BJ (cell line): ENCODE data around the gene TSKU. TPM values are rescaled to one million over a fixed set of nuclear protein-coding genes. Genes with fewer than 3 reads are reported as not detected.

Experiments
- CTCF ChIA-PET: fragments of 350-600 bp; formaldehyde crosslinking; extraction: SDS; loops from one replicate; lab custom pipeline; 2021; ENCODE audit warnings: antibody characterized with exemption, inconsistent platforms; lab: Yijun Ruan, JAX
- POLR2A ChIA-PET: fragments of 300-600 bp; sonication (Branson Sonifier 250); formaldehyde crosslinking; extraction: SDS; loops from one replicate; lab custom pipeline; 2021; ENCODE audit warnings: antibody characterized with exemption; lab: Charles Lee
- DNase-seq: peaks from one replicate; pipeline ENCODE4 v3.0.0-alpha.2; 2011; ENCODE audit warnings: low read depth
- H3K27me3 ChIP-seq: 2 replicates; pipeline ENCODE4 v1.6.0; 2011; ENCODE audit warnings: low read length; ENCODE audit not compliant: control insufficient read depth, insufficient read depth
- H3K36me3 ChIP-seq: 2 replicates; pipeline ENCODE4 v1.5.1; 2011; ENCODE audit warnings: low read length; ENCODE audit not compliant: control insufficient read depth, insufficient read depth
- H3K4me3 ChIP-seq: 2 replicates; pipeline ENCODE4 v1.5.1; 2011; ENCODE audit warnings: low read depth, mild to moderate bottlenecking, control low read depth, low read length
- polyA plus RNA-seq: library from polyadenylated mRNA; depleted of rRNA; stranded (reverse); fragments of >200 nt; gene quantifications from 2 replicates; pipeline ENCODE4 v1.2.3, GENCODE V29; 2011
- TF ChIP-seq, protein P1 (sequence below): IDR thresholded peaks from 2 replicates; pipeline ENCODE4 v1.5.1; 2011; ENCODE audit warnings: low read depth, mild to moderate bottlenecking, control low read depth, inconsistent platforms, low read length, moderate library complexity; ENCODE audit not compliant: insufficient read depth

TSKU gene
- polyA plus RNA-seq, 1 experiment, result 27.3 TPM

DNA sequence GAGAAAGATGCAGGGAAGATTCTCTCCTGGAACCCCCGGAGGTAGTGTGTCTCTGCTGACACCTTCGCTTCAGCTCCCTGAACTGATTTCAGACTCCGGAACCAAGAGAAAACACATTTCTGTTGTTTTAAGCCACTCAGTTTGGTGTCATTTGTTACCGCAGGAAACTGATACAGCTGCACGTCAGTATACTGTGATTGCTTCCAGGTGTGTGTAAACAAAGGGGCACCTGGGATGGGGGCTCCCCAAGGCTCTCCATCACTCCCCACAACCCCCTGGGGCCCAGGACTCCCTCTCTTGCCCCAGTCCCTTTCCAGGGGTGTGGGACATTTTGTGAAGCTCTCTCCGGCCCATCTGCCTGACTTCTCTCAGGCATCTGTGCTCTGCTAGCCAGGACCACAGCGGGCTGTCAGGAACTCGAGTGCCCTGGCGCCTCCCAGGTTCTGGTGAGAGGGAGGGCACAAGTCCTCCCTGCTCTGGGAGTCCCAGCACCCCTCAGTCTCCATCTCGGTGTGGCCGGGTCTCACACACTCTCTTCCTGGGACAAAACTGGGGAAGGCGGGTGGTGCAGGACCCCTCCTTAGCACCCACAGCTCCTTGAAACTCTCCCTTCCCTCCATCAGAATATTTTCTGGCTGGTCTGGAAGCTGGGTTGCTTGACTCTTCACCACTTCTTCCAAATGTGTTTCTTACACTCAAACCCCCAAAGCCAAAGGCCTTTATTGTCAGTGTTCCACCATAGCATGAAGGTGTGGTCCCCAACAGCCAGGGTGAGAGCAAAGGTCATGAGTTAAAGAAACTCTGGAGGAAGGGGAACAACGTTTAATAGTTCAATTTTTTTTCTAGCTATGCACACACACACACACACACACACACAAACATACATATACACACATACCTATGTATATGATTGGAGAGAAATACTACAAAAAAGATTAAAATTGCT lies 35.0 kb upstream of the TSKU start:
- H3K36me3 ChIP-seq, result no peaks in the 10 kb centered on the region
- H3K4me3 ChIP-seq, result no peak overlapping the region
- ChIA-PET POLR2A (no interaction called here), CTCF (interaction anchor here (1.3 to 3.3 kb wide), 3 partner anchors 50 to 172 kb away, joined by 3 to 12 read pairs (median 8); no protein-coding TSS in a partner anchor)
- no peak for DNase-seq
- TF ChIP-seq, protein P1, sequence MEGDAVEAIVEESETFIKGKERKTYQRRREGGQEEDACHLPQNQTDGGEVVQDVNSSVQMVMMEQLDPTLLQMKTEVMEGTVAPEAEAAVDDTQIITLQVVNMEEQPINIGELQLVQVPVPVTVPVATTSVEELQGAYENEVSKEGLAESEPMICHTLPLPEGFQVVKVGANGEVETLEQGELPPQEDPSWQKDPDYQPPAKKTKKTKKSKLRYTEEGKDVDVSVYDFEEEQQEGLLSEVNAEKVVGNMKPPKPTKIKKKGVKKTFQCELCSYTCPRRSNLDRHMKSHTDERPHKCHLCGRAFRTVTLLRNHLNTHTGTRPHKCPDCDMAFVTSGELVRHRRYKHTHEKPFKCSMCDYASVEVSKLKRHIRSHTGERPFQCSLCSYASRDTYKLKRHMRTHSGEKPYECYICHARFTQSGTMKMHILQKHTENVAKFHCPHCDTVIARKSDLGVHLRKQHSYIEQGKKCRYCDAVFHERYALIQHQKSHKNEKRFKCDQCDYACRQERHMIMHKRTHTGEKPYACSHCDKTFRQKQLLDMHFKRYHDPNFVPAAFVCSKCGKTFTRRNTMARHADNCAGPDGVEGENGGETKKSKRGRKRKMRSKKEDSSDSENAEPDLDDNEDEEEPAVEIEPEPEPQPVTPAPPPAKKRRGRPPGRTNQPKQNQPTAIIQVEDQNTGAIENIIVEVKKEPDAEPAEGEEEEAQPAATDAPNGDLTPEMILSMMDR, result no peak
- H3K27me3 ChIP-seq, result no peaks in the 10 kb centered on the region; the same call in 1 of the 2 replicates

GRCh38 chr11:76748948-76749347 lies 34.2 kb upstream of the TSKU start:
- Histone ChIP-seq H3K4me3 (no peak overlapping the region), H3K27me3 (no peaks in the 10 kb centered on the region; the same call in 1 of the 2 replicates), H3K36me3 (no peaks in the 10 kb centered on the region)
- no peak for DNase-seq
- TF ChIP-seq, protein P1, result no peak
- CTCF ChIA-PET, result interaction anchor here (2.3 to 3.3 kb wide), 2 partner anchors 49 to 171 kb away, joined by 8 to 12 read pairs; no protein-coding TSS in a partner anchor
- POLR2A ChIA-PET, result no interaction called here

GRCh38 chr11:76750067-76750466 lies 33.1 kb upstream of the TSKU start:
- ChIA-PET POLR2A (no interaction called here), CTCF (no interaction called here)
- no peaks in the 10 kb centered on the region for H3K36me3 ChIP-seq
- TF ChIP-seq, protein P1, result no peak
- no peak for DNase-seq
- H3K27me3 ChIP-seq, result no peaks in the 10 kb centered on the region; the same call in 1 of the 2 replicates
- no peak overlapping the region for H3K4me3 ChIP-seq

- CTCF ChIA-PET, result no interaction called here
- TF ChIP-seq, protein P1, result no peak
- Histone ChIP-seq H3K27me3 (no peaks in the 10 kb centered on the region; the same call in 1 of the 2 replicates), H3K36me3 (no peaks in the 10 kb centered on the region), H3K4me3 (no peak overlapping the region)
- DNase-seq, result no peak
- POLR2A ChIA-PET, result no interaction called here
Measured at GRCh38 chr11:76750746-76751145, 32.4 kb upstream of the TSKU start.
